ENCODE data around the gene MCM10.

MCM10 gene

GRCh38 chr10:13206546-13207443 is 45.4 kb downstream of the MCM10 start:
- H3K36me3 ChIP-seq (ENCODE audit: control insufficient read depth, insufficient read depth, low read length) = no peaks in the 10 kb centered on the region
- no peak overlapping the region for H3K27ac ChIP-seq (ENCODE audit: low read depth, low read length)
- H3K4me3 ChIP-seq (ENCODE audit: low read length) = no peak overlapping the region
- H3K4me1 ChIP-seq (ENCODE audit: control insufficient read depth, insufficient read depth, low read length) = no peaks in the 10 kb centered on the region
- no peak overlapping the region for H3K9ac ChIP-seq (ENCODE audit: low read length)
- no peaks in the 10 kb centered on the region for H3K27me3 ChIP-seq (ENCODE audit: control insufficient read depth, insufficient read depth, low read length)

- no peaks in the 10 kb centered on the region for H3K4me1 ChIP-seq (ENCODE audit: control insufficient read depth, insufficient read depth, low read length)
- no peaks in the 10 kb centered on the region for H3K36me3 ChIP-seq (ENCODE audit: control insufficient read depth, insufficient read depth, low read length)
- no peaks in the 10 kb centered on the region for H3K27me3 ChIP-seq (ENCODE audit: control insufficient read depth, insufficient read depth, low read length)
- no peak overlapping the region for H3K9ac ChIP-seq (ENCODE audit: low read length)
- H3K27ac ChIP-seq (ENCODE audit: low read depth, low read length) = no peak overlapping the region
- H3K4me3 ChIP-seq (ENCODE audit: low read length) = no peak overlapping the region
Measured at GRCh38 chr10:13213163-13213562, 51.8 kb downstream of the MCM10 start.

GRCh38 chr10:13218878-13219277 is 57.5 kb downstream of the MCM10 start:
- H3K9ac ChIP-seq (ENCODE audit: low read length) = no peak overlapping the region
- H3K36me3 ChIP-seq (ENCODE audit: control insufficient read depth, insufficient read depth, low read length) = no peaks in the 10 kb centered on the region
- no peaks in the 10 kb centered on the region for H3K27me3 ChIP-seq (ENCODE audit: control insufficient read depth, insufficient read depth, low read length)
- H3K27ac ChIP-seq (ENCODE audit: low read depth, low read length) = no peak overlapping the region
- no peaks in the 10 kb centered on the region for H3K4me1 ChIP-seq (ENCODE audit: control insufficient read depth, insufficient read depth, low read length)
- no peak overlapping the region for H3K4me3 ChIP-seq (ENCODE audit: low read length)

- no peaks in the 10 kb centered on the region for H3K36me3 ChIP-seq (ENCODE audit: control insufficient read depth, insufficient read depth, low read length)
- H3K27ac ChIP-seq (ENCODE audit: low read depth, low read length) = no peak overlapping the region
- H3K4me1 ChIP-seq (ENCODE audit: control insufficient read depth, insufficient read depth, low read length) = no peaks in the 10 kb centered on the region
- no peak overlapping the region for H3K9ac ChIP-seq (ENCODE audit: low read length)
- no peaks in the 10 kb centered on the region for H3K27me3 ChIP-seq (ENCODE audit: control insufficient read depth, insufficient read depth, low read length)
- H3K4me3 ChIP-seq (ENCODE audit: low read length) = no peak overlapping the region
Measured at GRCh38 chr10:13219685-13220670, 58.6 kb downstream of the MCM10 start.

- Histone ChIP-seq H3K27ac (ENCODE audit: low read depth, low read length) (no peak overlapping the region), H3K9ac (ENCODE audit: low read length) (no peak overlapping the region), H3K4me3 (ENCODE audit: low read length) (no peak overlapping the region), H3K27me3 (ENCODE audit: control insufficient read depth, insufficient read depth, low read length) (no peaks in the 10 kb centered on the region), H3K4me1 (ENCODE audit: control insufficient read depth, insufficient read depth, low read length) (no peaks in the 10 kb centered on the region), H3K36me3 (ENCODE audit: control insufficient read depth, insufficient read depth, low read length) (no peaks in the 10 kb centered on the region)
Measured at GRCh38 chr10:13221572-13221971, 60.2 kb downstream of the MCM10 start.

GRCh38 chr10:13222151-13222550 is 60.8 kb downstream of the MCM10 start:
- Histone ChIP-seq H3K9ac (ENCODE audit: low read length) (no peak overlapping the region), H3K4me3 (ENCODE audit: low read length) (no peak overlapping the region), H3K27ac (ENCODE audit: low read depth, low read length) (no peak overlapping the region), H3K4me1 (ENCODE audit: control insufficient read depth, insufficient read depth, low read length) (no peaks in the 10 kb centered on the region), H3K36me3 (ENCODE audit: control insufficient read depth, insufficient read depth, low read length) (no peaks in the 10 kb centered on the region), H3K27me3 (ENCODE audit: control insufficient read depth, insufficient read depth, low read length) (no peaks in the 10 kb centered on the region)

- H3K4me1 ChIP-seq (ENCODE audit: control insufficient read depth, insufficient read depth, low read length) = no peaks in the 10 kb centered on the region
- H3K9ac ChIP-seq (ENCODE audit: low read length) = no peak overlapping the region
- no peak overlapping the region for H3K27ac ChIP-seq (ENCODE audit: low read depth, low read length)
- no peak overlapping the region for H3K4me3 ChIP-seq (ENCODE audit: low read length)
- no peaks in the 10 kb centered on the region for H3K27me3 ChIP-seq (ENCODE audit: control insufficient read depth, insufficient read depth, low read length)
- H3K36me3 ChIP-seq (ENCODE audit: control insufficient read depth, insufficient read depth, low read length) = no peaks in the 10 kb centered on the region
Measured at GRCh38 chr10:13222566-13222965, 61.2 kb downstream of the MCM10 start.

- no peak overlapping the region for H3K9ac ChIP-seq (ENCODE audit: low read length)
- H3K27me3 ChIP-seq (ENCODE audit: control insufficient read depth, insufficient read depth, low read length) = no peaks in the 10 kb centered on the region
- H3K27ac ChIP-seq (ENCODE audit: low read depth, low read length) = no peak overlapping the region
Measured at GRCh38 chr10:13223241-13223640, 61.9 kb downstream of the MCM10 start.

GRCh38 chr10:13224210-13224995 is 63.0 kb downstream of the MCM10 start:
- no peaks in the 10 kb centered on the region for H3K36me3 ChIP-seq (ENCODE audit: control insufficient read depth, insufficient read depth, low read length)
- H3K27ac ChIP-seq (ENCODE audit: low read depth, low read length) = no peak overlapping the region
- no peak overlapping the region for H3K4me3 ChIP-seq (ENCODE audit: low read length)
- no peaks in the 10 kb centered on the region for H3K4me1 ChIP-seq (ENCODE audit: control insufficient read depth, insufficient read depth, low read length)
- H3K27me3 ChIP-seq (ENCODE audit: control insufficient read depth, insufficient read depth, low read length) = no peaks in the 10 kb centered on the region
- H3K9ac ChIP-seq (ENCODE audit: low read length) = no peak overlapping the region

More at GRCh38 chr10:13223241-13223640, 61.9 kb downstream of the MCM10 start:
- Histone ChIP-seq H3K4me3 (ENCODE audit: low read length) (no peak overlapping the region), H3K36me3 (ENCODE audit: control insufficient read depth, insufficient read depth, low read length) (no peaks in the 10 kb centered on the region), H3K4me1 (ENCODE audit: control insufficient read depth, insufficient read depth, low read length) (no peaks in the 10 kb centered on the region)

GRCh38 chr10:13225601-13226000 is 64.2 kb downstream of the MCM10 start:
- no peak overlapping the region for H3K4me3 ChIP-seq (ENCODE audit: low read length)
- no peaks in the 10 kb centered on the region for H3K27me3 ChIP-seq (ENCODE audit: control insufficient read depth, insufficient read depth, low read length)
- no peaks in the 10 kb centered on the region for H3K36me3 ChIP-seq (ENCODE audit: control insufficient read depth, insufficient read depth, low read length)
- H3K4me1 ChIP-seq (ENCODE audit: control insufficient read depth, insufficient read depth, low read length) = no peaks in the 10 kb centered on the region
- no peak overlapping the region for H3K27ac ChIP-seq (ENCODE audit: low read depth, low read length)
- H3K9ac ChIP-seq (ENCODE audit: low read length) = no peak overlapping the region

GRCh38 chr10:13227031-13227430 is 65.7 kb downstream of the MCM10 start:
- Histone ChIP-seq H3K9ac (ENCODE audit: low read length) (no peak overlapping the region), H3K27ac (ENCODE audit: low read depth, low read length) (no peak overlapping the region), H3K4me1 (ENCODE audit: control insufficient read depth, insufficient read depth, low read length) (no peaks in the 10 kb centered on the region), H3K27me3 (ENCODE audit: control insufficient read depth, insufficient read depth, low read length) (no peaks in the 10 kb centered on the region), H3K36me3 (ENCODE audit: control insufficient read depth, insufficient read depth, low read length) (no peaks in the 10 kb centered on the region), H3K4me3 (ENCODE audit: low read length) (no peak overlapping the region)

- no peaks in the 10 kb centered on the region for H3K27me3 ChIP-seq (ENCODE audit: control insufficient read depth, insufficient read depth, low read length)
- no peak overlapping the region for H3K27ac ChIP-seq (ENCODE audit: low read depth, low read length)
- H3K4me1 ChIP-seq (ENCODE audit: control insufficient read depth, insufficient read depth, low read length) = no peaks in the 10 kb centered on the region
- H3K9ac ChIP-seq (ENCODE audit: low read length) = no peak overlapping the region
- H3K4me3 ChIP-seq (ENCODE audit: low read length) = no peak overlapping the region
- H3K36me3 ChIP-seq (ENCODE audit: control insufficient read depth, insufficient read depth, low read length) = no peaks in the 10 kb centered on the region
Measured at GRCh38 chr10:13231190-13231589, 69.8 kb downstream of the MCM10 start.

Measured in rectal smooth muscle tissue (tissue), 1 donor.